NCI-H128 (cell line): ENCODE results near the gene FSTL4.
"Not testable (repeated sequence)": the region's sequence is repeated elsewhere in the genome, so short reads cannot be mapped to it uniquely, and the experiment has no call there.

Experiments
- DNase-seq: peaks from one replicate; lab custom pipeline; 2025; ENCODE audit not compliant: unreplicated experiment; lab: John Stamatoyannopoulos, UW

FSTL4 gene

GRCh38 chr5:133233616-133234015, 378.7 kb downstream of the FSTL4 start:
- DNase-seq: no peak

DNA sequence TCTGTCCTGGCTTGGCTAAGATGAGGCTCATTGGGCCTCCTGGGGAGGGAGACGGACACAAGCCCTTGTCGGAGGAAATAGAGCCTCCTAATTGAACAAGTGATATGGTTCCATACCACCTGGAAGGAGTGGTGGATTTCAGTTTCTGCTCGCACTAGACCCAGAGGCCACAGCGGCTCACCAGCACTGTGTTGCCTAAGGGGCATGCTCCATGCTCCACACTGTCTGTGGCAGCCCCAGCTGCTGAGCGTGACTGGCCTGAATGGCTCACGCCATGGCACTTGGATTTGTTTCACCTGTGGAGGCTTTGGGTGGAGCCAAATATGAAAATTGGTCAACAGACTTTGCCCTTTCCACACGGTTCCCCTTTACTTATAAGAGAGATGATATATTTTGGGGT, 379.4 kb downstream of the FSTL4 start:
- no peak for DNase-seq

DNA sequence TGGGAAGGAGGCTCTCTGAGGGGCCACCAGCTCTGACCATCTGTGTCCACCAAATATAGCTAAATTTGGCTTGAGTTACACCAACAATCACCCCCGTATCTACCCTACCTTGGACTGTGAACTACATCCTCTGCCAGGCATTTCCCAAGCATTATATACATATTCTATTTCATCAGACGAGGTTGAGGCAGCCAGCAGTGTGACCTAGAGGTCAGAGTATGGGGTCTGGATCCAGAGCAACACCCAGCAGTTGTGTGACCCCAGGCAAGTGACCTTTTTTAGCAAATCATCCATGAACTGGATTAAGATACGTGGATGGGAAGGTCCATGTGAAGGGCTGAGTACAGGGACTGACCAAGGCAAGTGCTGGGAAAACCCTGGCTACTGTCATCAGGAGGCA, 379.9 kb downstream of the FSTL4 start:
- DNase-seq: no peak

- no peak for DNase-seq
Observed at GRCh38 chr5:133232011-133232410, 380.3 kb downstream of the FSTL4 start.

GRCh38 chr5:133230823-133231578, 381.3 kb downstream of the FSTL4 start:
- no peak for DNase-seq

GRCh38 chr5:133229931-133230664, 382.2 kb downstream of the FSTL4 start:
- no peak for DNase-seq

GRCh38 chr5:133228316-133228715, 384.0 kb downstream of the FSTL4 start:
- no peak for DNase-seq

DNA sequence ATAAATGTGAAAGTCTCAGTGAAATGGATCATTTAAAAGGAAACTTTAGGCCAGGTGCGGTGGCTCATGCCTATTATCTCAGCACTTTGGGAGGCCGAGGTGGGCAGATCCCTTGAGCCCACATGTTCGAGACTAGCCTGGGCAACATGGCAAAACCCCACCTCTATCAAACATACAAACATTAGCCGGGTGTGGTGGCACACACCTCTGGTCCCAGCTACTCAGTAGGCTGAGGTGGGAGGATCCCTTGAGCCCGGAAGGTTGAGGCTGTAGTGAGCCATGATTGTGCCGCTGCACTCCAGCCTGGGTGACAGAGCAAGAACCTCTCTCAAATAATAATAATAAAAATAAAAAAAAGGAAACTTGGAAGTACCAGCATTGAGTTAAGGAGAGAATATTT, 384.4 kb downstream of the FSTL4 start:
- DNase-seq: no peak

DNA sequence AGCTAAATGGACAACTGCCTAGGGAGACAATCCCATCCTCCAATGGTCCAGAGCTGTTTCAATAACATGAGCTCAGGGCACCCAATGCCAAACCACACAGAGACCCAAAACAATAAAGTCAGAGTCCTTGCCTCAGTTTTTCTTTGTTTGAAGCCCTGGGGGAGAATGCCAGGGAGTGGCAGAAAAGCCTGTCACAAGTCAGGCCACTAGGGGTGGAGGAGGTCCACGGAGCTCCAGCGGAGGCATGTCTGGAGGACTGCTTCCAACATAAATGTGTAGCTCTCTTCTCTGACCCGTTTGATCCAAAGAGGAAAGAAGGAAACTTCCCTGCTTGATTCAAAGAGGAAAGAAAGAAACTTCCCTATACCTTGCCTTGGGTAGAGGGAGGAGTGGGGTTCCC, 385.3 kb downstream of the FSTL4 start:
- no peak for DNase-seq

- no peak for DNase-seq
Observed at GRCh38 chr5:133226186-133226585, 386.2 kb downstream of the FSTL4 start.

- no peak for DNase-seq
Observed at GRCh38 chr5:133225671-133226152, 386.6 kb downstream of the FSTL4 start.

DNA sequence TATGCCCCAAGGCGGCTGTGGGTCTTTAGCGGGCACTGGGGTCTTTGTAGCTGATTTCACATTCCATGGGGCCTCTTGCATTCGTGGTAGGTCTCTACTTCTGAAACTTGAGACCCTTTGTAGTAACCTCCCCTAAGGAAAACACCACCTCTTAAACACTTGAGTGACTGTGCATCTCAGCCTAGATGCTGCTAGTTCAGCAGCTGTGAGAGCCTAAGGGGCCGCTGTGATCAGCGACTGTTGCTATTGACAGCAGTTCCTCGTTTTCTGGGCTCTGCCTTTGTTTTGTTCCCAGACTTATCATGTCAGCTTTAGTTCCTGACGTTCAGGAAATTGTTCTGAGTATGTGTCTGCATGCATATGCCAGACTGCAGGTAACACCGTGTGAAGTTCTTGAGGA, 389.4 kb downstream of the FSTL4 start:
- DNase-seq: no peak

DNA sequence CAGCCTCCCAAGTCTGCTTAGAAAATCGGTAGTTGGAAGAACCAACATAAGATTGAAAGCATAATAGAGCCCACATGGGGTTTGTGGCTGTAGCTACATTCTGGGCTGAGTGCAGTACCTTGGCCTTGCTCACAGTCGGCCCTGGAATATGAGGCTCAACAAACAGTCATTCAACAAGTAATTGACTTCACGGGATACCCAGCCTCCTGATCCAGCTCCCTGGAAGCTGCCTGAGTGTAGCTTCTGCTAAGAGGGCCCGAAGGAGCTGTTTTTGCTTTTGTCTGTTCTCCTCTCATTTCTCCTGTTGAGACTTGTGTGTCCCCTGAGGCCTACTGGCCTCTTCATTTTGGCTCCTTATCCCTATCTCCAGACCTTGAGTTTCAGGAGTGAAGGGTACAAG, 389.8 kb downstream of the FSTL4 start:
- no peak for DNase-seq

- no peak for DNase-seq
Observed at GRCh38 chr5:133222040-133222439, 390.3 kb downstream of the FSTL4 start.

GRCh38 chr5:133220851-133221674, 391.3 kb downstream of the FSTL4 start:
- DNase-seq: no peak

GRCh38 chr5:133219296-133219695, 393.0 kb downstream of the FSTL4 start:
- no peak for DNase-seq

GRCh38 chr5:133216138-133216537, 396.2 kb downstream of the FSTL4 start:
- not testable (repeated sequence) for DNase-seq

- no peak for DNase-seq
Observed at GRCh38 chr5:133214153-133214820, 398.1 kb downstream of the FSTL4 start.

DNA sequence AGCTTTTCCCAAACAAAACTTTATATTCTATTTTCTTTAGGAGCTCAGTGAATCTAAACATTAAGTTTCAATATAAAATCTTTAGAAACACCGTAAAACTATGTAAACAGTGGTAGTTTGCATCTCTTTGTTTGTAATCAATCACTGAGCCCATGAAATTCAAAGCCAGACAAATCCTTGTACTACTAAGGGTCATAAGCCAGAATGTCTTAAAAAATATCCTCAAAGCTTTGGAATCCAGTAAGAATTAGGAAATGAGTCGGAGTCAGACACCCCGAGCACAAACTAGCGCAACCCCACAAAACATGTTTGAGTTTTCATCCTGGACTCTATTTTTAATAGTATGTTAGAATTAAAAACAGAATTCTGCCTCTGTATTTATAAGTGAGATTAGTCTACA, 406.7 kb downstream of the FSTL4 start:
- DNase-seq: no peak

DNA sequence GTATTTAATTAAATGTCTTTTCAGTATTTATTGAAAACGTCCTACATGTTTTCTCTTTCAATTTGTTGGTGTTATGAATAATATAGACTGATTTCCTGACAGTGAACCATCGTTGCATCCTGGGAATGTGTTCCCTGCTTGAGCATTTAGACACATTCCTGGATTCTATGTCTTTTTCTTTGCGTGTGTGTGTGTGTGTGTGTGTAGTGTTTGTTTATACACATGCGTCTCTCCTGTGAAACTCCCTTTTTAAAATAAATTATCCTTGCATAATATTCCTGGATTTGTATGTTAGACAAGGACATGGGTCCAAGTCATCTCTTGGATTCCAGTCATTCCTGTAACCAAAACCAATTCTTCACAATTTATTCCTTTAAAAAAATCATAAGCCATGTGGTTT, 407.1 kb downstream of the FSTL4 start:
- no peak for DNase-seq
